GM13977 (cell line): Measurements from ENCODE around the gene ACKR2.

Experiments used
- DNase-seq: peaks from one replicate; pipeline ENCODE4 v3.0.0; 2012; ENCODE audit warnings: low spot score
- CTCF ChIP-seq: IDR thresholded peaks from 2 replicates; pipeline ENCODE4 v1.5.1; 2012; ENCODE audit warnings: mild to moderate bottlenecking, control low read depth; ENCODE audit not compliant: insufficient read depth; ENCODE audit errors: extremely low read depth, missing control alignments
- in situ Hi-C: fragments of 300-500 bp; cut with MboI; formaldehyde crosslinking; loops from one replicate; pipeline ENCODE4 v1.12.0; 2022; ENCODE audit warnings: low sequenced_read_pairs, low pct_unique_long_range_greater_than_20kb, mixed read lengths, inconsistent platforms; ENCODE audit not compliant: unreplicated experiment

ACKR2 gene

GRCh38 chr3:42852441-42852840 lies 43.2 kb downstream of the ACKR2 start:
- no peak for TF ChIP-seq CTCF
- in situ Hi-C loops, result no loop called here
- no peak for DNase-seq

GRCh38 chr3:42853056-42853455 lies 43.8 kb downstream of the ACKR2 start:
- no peak for TF ChIP-seq CTCF
- in situ Hi-C loops, result no loop called here
- no peak for DNase-seq

GRCh38 chr3:42853739-42854302 lies 44.6 kb downstream of the ACKR2 start:
- in situ Hi-C loops, result no loop called here
- no peak for DNase-seq
- no peak for TF ChIP-seq CTCF

GRCh38 chr3:42855219-42855546 lies 45.9 kb downstream of the ACKR2 start:
- TF ChIP-seq CTCF, result no peak
- in situ Hi-C loops, result no loop called here
- no peak for DNase-seq

GRCh38 chr3:42855547-42856380 lies 46.5 kb downstream of the ACKR2 start:
- in situ Hi-C loops, result no loop called here
- DNase-seq, result no peak
- TF ChIP-seq CTCF, result no peak

GRCh38 chr3:42856544-42856943 lies 47.3 kb downstream of the ACKR2 start:
- in situ Hi-C loops, result no loop called here
- no peak for DNase-seq

More at GRCh38 chr3:42856544-42856943, 47.3 kb downstream of the ACKR2 start:
- no peak for TF ChIP-seq CTCF
